ENCODE data around the gene NCK2.

DNA sequence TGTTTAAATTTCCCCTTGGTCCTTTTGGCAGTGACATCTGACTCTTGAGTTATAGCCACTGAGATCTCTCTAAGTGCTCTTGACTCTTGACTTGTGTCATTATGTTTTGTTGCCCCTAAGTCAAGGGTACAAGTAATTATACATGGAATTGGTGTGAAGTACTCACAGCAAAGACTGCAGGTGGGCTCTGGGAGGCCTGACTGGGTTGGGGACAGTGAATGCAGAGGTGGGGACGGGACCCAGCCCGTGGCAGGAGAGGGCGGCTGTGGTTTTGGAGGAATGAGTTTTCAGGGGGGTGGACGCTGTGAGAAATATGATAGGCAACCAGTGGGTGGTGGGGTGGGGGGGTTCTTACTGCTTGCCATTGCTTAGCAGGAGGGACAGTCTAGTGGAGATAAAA is 97.8 kb downstream of the NCK2 start:
- TF ChIP-seq, protein P1, sequence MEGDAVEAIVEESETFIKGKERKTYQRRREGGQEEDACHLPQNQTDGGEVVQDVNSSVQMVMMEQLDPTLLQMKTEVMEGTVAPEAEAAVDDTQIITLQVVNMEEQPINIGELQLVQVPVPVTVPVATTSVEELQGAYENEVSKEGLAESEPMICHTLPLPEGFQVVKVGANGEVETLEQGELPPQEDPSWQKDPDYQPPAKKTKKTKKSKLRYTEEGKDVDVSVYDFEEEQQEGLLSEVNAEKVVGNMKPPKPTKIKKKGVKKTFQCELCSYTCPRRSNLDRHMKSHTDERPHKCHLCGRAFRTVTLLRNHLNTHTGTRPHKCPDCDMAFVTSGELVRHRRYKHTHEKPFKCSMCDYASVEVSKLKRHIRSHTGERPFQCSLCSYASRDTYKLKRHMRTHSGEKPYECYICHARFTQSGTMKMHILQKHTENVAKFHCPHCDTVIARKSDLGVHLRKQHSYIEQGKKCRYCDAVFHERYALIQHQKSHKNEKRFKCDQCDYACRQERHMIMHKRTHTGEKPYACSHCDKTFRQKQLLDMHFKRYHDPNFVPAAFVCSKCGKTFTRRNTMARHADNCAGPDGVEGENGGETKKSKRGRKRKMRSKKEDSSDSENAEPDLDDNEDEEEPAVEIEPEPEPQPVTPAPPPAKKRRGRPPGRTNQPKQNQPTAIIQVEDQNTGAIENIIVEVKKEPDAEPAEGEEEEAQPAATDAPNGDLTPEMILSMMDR (conservative IDR thresholded peaks at IDR 0.05; ENCODE audit: low read length) = no peak
- TF ChIP-seq EZH2phosphoT487 (IDR thresholded peaks at IDR 0.05; ENCODE audit: borderline replicate concordance) = no peak

All from Loucy (cell line).